ENCODE measurements around the gene CFAP251.
"Not testable (repeated sequence)": the region's sequence is repeated elsewhere in the genome, so short reads cannot be mapped to it uniquely, and the experiment has no call there.

The CFAP251 gene

DNA sequence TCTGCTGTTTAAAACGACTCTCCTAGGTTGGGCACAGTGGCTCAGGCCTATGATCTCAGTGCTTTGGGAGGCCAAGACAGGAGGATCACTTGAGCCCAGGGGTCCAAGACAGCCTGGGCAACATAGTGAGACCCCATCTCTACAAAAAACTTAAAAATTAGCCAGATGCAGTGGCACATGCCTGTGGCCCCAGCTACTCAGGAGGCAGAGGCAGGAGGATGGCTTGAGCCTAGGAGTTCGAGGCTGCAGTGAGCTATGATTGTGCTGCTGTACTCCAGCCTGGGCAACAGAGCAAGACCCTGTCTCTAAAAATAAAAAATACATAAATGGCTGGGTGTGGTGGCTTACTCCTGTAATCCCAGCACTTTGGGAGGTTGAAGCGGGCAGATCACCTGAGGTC is 123.1 kb downstream of the CFAP251 start:
- POLR2A ChIA-PET; H3K4me1 ChIP-seq (ENCODE audit: control insufficient read depth, insufficient read depth, low read length); H3K4me3 ChIP-seq (ENCODE audit: low read depth, low read length); H3K27ac ChIP-seq (ENCODE audit: extremely low read depth, low read depth, low read length); CTCF ChIA-PET; H3K9me3 ChIP-seq (ENCODE audit: control insufficient read depth, insufficient read depth, low read depth, low read length): not testable (repeated sequence)
- TF ChIP-seq ZNF121 (tag by site-specific recombination; IDR thresholded peaks at IDR 0.05): peak; percentile 99
- peaks cover 55 to 63% of the 10 kb centered on the region in 2 experiments; a peak in 2 of 3 replicates for H3K36me3 ChIP-seq (ENCODE audit: control insufficient read depth in 2 of 2, insufficient read depth in 1 of 2, low read length in 2 of 2)

DNA sequence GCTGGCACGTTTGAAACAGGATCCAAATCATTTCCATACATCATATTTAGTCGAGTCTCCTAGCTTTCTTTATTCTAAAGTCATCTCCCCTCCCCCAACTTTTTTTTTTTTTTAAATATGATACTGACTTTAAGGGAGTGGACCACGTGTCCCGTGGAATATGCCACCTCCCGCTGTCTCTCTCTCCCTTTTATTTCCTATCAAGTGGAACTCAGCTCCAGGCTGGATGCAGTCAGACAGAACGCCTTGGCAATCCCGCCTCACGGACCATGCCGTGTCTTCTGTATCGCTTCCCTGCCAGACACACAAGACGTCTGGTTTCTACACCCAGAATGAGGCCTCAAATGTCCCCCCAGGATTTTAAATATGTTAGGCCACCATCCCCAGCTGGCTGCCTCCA is 124.5 kb downstream of the CFAP251 start:
- POLR2A ChIA-PET: no interaction called here
- CTCF ChIA-PET: interaction anchor here (0.6 to 1.6 kb wide), 4 partner anchors 11 to 249 kb away, joined by 3 to 4 read pairs (median 3); partner anchors contain the start of gene RHOF
- H3K9me3 ChIP-seq (ENCODE audit: control insufficient read depth, insufficient read depth, low read depth, low read length): no peaks in the 10 kb centered on the region

DNA sequence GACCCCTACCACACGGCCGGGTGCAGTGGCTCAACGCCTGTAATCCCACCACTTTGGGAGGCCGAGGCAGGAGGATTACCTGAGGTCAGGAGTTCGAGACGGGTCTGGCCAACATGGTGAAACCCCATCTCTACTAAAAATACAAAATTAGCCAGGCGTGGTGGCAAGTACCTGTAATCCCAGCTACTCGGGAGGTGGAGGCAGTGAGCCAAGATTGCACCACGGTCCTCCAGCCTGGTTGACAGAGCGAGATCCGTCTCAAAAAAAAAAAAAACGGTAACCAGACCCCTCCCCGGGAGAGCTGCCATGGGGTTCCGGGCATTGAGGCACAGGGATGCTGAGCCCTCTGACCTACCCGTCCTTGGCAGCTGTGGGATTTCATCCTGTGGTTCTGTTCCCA is 125.1 kb downstream of the CFAP251 start:
- Histone ChIP-seq H3K36me3 (ENCODE audit: control insufficient read depth in 2 of 2, insufficient read depth in 1 of 2, low read length in 2 of 2) (peaks cover 53 to 59% of the 10 kb centered on the region in 2 experiments; a peak in 2 of 3 replicates), H3K27ac (ENCODE audit: extremely low read depth, low read depth, low read length) (no peak overlapping the region), H3K4me3 (ENCODE audit: low read depth, low read length) (no peak overlapping the region), H3K9me3 (ENCODE audit: control insufficient read depth, insufficient read depth, low read depth, low read length) (no peaks in the 10 kb centered on the region), H3K4me1 (ENCODE audit: control insufficient read depth, insufficient read depth, low read length) (no peaks in the 10 kb centered on the region)
- no peak for TF ChIP-seq ZNF138 (tag by site-specific recombination; IDR thresholded peaks at IDR 0.05; ENCODE audit: borderline replicate concordance)
- TF ChIP-seq ZNF558 (tag by site-specific recombination; IDR thresholded peaks at IDR 0.05): no peak
- TF ChIP-seq KLF8 (tag by site-specific recombination; IDR thresholded peaks at IDR 0.05): no peak
- no peak for TF ChIP-seq RBAK (tag by site-specific recombination; IDR thresholded peaks at IDR 0.05)
- no peak for TF ChIP-seq ZNF184 (tag by site-specific recombination; IDR thresholded peaks at IDR 0.05)
- no peak for TF ChIP-seq ZNF561 (tag by site-specific recombination; IDR thresholded peaks at IDR 0.05; ENCODE audit: borderline replicate concordance)
- TF ChIP-seq BCL11A (tag by site-specific recombination; IDR thresholded peaks at IDR 0.05; ENCODE audit: low read depth): no peak
- TF ChIP-seq ZNF423 (tag by site-specific recombination; IDR thresholded peaks at IDR 0.05): no peak
- TF ChIP-seq, protein P1, sequence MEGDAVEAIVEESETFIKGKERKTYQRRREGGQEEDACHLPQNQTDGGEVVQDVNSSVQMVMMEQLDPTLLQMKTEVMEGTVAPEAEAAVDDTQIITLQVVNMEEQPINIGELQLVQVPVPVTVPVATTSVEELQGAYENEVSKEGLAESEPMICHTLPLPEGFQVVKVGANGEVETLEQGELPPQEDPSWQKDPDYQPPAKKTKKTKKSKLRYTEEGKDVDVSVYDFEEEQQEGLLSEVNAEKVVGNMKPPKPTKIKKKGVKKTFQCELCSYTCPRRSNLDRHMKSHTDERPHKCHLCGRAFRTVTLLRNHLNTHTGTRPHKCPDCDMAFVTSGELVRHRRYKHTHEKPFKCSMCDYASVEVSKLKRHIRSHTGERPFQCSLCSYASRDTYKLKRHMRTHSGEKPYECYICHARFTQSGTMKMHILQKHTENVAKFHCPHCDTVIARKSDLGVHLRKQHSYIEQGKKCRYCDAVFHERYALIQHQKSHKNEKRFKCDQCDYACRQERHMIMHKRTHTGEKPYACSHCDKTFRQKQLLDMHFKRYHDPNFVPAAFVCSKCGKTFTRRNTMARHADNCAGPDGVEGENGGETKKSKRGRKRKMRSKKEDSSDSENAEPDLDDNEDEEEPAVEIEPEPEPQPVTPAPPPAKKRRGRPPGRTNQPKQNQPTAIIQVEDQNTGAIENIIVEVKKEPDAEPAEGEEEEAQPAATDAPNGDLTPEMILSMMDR (tag by site-specific recombination; IDR thresholded peaks at IDR 0.05): no peak
- TF ChIP-seq, protein P2, sequence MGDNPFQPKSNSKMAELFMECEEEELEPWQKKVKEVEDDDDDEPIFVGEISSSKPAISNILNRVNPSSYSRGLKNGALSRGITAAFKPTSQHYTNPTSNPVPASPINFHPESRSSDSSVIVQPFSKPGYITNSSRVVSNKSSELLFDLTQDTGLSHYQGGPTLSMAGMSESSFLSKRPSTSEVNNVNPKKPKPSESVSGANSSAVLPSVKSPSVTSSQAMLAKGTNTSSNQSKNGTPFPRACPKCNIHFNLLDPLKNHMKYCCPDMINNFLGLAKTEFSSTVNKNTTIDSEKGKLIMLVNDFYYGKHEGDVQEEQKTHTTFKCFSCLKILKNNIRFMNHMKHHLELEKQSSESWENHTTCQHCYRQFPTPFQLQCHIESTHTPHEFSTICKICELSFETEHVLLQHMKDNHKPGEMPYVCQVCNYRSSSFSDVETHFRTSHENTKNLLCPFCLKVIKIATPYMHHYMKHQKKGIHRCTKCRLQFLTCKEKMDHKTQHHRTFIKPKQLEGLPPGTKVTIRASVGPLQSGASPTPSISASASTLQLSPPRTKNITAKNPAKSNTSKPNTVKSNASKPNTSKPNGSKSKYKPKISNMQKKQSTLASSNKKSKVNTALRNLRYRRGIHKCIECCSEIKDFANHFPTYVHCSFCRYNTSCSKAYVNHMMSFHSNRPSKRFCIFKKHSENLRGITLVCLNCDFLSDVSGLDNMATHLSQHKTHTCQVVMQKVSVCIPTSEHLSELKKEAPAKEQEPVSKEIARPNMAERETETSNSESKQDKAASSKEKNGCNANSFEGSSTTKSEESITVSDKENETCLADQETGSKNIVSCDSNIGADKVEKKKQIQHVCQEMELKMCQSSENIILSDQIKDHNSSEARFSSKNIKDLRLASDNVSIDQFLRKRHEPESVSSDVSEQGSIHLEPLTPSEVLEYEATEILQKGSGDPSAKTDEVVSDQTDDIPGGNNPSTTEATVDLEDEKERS (tag by site-specific recombination; IDR thresholded peaks at IDR 0.05): no peak
- ChIA-PET POLR2A (no interaction called here), CTCF (interaction anchor here (0.8 to 1.6 kb wide), 2 partner anchors 11 kb away, joined by 3 to 4 read pairs; no protein-coding TSS in a partner anchor)

More for the DNA sequence above, 124.5 kb downstream of the CFAP251 start:
- TF ChIP-seq ZNF169 (tag by site-specific recombination; IDR thresholded peaks at IDR 0.05) (no peak), ZNF776 (tag by site-specific recombination; IDR thresholded peaks at IDR 0.05; ENCODE audit: borderline replicate concordance) (no peak), ZNF670 (tag by site-specific recombination; IDR thresholded peaks at IDR 0.05; ENCODE audit: low read depth) (no peak), HOXA7 (CRISPR knock-in tag; IDR thresholded peaks at IDR 0.05; ENCODE audit: borderline replicate concordance) (no peak), KLF10 (tag by site-specific recombination; IDR thresholded peaks at IDR 0.05) (no peak), ZNF239 (tag by site-specific recombination; IDR thresholded peaks at IDR 0.05) (no peak), ZBTB20 (tag by site-specific recombination; IDR thresholded peaks at IDR 0.05) (no peak), OVOL3 (tag by site-specific recombination; IDR thresholded peaks at IDR 0.05) (no peak), EGR2 (tag by site-specific recombination; IDR thresholded peaks at IDR 0.05; ENCODE audit: low read depth) (no peak), ZNF114 (tag by site-specific recombination; IDR thresholded peaks at IDR 0.05) (no peak), BCL11A (tag by site-specific recombination; IDR thresholded peaks at IDR 0.05; ENCODE audit: low read depth) (no peak), ZNF76 (tag by site-specific recombination; IDR thresholded peaks at IDR 0.05; ENCODE audit: borderline replicate concordance, low read depth) (no peak), ZNF48 (tag by site-specific recombination; IDR thresholded peaks at IDR 0.05) (no peak)
- TF ChIP-seq, protein P3, sequence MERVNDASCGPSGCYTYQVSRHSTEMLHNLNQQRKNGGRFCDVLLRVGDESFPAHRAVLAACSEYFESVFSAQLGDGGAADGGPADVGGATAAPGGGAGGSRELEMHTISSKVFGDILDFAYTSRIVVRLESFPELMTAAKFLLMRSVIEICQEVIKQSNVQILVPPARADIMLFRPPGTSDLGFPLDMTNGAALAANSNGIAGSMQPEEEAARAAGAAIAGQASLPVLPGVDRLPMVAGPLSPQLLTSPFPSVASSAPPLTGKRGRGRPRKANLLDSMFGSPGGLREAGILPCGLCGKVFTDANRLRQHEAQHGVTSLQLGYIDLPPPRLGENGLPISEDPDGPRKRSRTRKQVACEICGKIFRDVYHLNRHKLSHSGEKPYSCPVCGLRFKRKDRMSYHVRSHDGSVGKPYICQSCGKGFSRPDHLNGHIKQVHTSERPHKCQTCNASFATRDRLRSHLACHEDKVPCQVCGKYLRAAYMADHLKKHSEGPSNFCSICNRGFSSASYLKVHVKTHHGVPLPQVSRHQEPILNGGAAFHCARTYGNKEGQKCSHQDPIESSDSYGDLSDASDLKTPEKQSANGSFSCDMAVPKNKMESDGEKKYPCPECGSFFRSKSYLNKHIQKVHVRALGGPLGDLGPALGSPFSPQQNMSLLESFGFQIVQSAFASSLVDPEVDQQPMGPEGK (tag by site-specific recombination; IDR thresholded peaks at IDR 0.05): no peak
- TF ChIP-seq, protein P4, sequence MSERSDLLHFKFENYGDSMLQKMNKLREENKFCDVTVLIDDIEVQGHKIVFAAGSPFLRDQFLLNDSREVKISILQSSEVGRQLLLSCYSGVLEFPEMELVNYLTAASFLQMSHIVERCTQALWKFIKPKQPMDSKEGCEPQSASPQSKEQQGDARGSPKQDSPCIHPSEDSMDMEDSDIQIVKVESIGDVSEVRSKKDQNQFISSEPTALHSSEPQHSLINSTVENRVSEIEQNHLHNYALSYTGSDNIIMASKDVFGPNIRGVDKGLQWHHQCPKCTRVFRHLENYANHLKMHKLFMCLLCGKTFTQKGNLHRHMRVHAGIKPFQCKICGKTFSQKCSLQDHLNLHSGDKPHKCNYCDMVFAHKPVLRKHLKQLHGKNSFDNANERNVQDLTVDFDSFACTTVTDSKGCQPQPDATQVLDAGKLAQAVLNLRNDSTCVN (tag by site-specific recombination; optimal IDR thresholded peaks at IDR 0.05): no peak
- TF ChIP-seq, protein P5, sequence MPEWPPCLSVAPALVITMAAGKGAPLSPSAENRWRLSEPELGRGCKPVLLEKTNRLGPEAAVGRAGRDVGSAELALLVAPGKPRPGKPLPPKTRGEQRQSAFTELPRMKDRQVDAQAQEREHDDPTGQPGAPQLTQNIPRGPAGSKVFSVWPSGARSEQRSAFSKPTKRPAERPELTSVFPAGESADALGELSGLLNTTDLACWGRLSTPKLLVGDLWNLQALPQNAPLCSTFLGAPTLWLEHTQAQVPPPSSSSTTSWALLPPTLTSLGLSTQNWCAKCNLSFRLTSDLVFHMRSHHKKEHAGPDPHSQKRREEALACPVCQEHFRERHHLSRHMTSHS (tag by site-specific recombination; IDR thresholded peaks at IDR 0.05): no peak
- H3K4me3 ChIP-seq (ENCODE audit: low read depth, low read length): no peak overlapping the region
- H3K27ac ChIP-seq (ENCODE audit: extremely low read depth, low read depth, low read length): no peak overlapping the region
- H3K4me1 ChIP-seq (ENCODE audit: control insufficient read depth, insufficient read depth, low read length): no peaks in the 10 kb centered on the region
- H3K36me3 ChIP-seq (ENCODE audit: control insufficient read depth in 2 of 2, insufficient read depth in 1 of 2, low read length in 2 of 2): peaks cover 54 to 59% of the 10 kb centered on the region in 2 experiments; a peak in 2 of 3 replicates
